Cardiac muscle cell (in vitro differentiated cells and primary cell): Measurements from ENCODE around the gene BDKRB1. TPM values are rescaled to one million over a fixed set of nuclear protein-coding genes. Genes with fewer than 3 reads are reported as not detected.

Experiments used
- DNase-seq, 2 donors: peaks; one replicate each; pipeline versions ENCODE4 v3.0.0 to v3.0.0-alpha.2; 2010 to 2017; ENCODE audit warnings: low read depth in 1 of 2, low spot score in 1 of 2
- H3K27ac ChIP-seq: fragments of 200-600 bp; sonication (generic); 2 replicates; pipeline ENCODE4 v1.5.1; 2016
- H3K27me3 ChIP-seq: fragments of 200-600 bp; sonication (generic); 2 replicates; pipeline ENCODE4 v1.6.0; 2016; ENCODE audit warnings: control low read depth
- H3K36me3 ChIP-seq: fragments of 200-600 bp; sonication (generic); 2 replicates; pipeline ENCODE4 v1.5.1; 2016; ENCODE audit warnings: control low read depth
- H3K4me1 ChIP-seq: fragments of 200-600 bp; sonication (generic); 2 replicates; pipeline ENCODE4 v1.8.1; 2017; ENCODE audit warnings: low read depth, mild to moderate bottlenecking, mixed run types
- H3K4me3 ChIP-seq: fragments of 200-600 bp; sonication (generic); 2 replicates; pipeline ENCODE4 v1.5.1; 2016; ENCODE audit warnings: mild to moderate bottlenecking
- H3K9me3 ChIP-seq: fragments of 200-600 bp; sonication (generic); 2 replicates; pipeline ENCODE4 v1.5.1; 2017; ENCODE audit warnings: low read depth, mild to moderate bottlenecking, control low read depth
- CTCF ChIP-seq: IDR thresholded peaks from 2 replicates; pipeline ENCODE4 v1.5.1; 2012; ENCODE audit warnings: low read depth, mild to moderate bottlenecking, low read length
- polyA plus RNA-seq: library from polyadenylated mRNA; unstranded; fragments of >200 nt; fragmentation: Nextera tagmentation; extraction: Ambion mirVana; gene quantifications from 2 replicates; pipeline ENCODE4 v1.2.1, GENCODE V29; 2016
- total RNA-seq: library from RNA; depleted of rRNA; stranded (reverse); fragments of >200 nt; gene quantifications from 2 replicates; pipeline ENCODE4 v1.2.3, GENCODE V29; 2016

Gene BDKRB1
- total and polyA plus RNA-seq, 2 experiments from 2014 or later = 0.09 TPM; not detected in 1

GRCh38 chr14:96246539-96246847 lies 9.5 kb upstream of the BDKRB1 start:
- peak in 1 of 2 donors; percentile 96 for DNase-seq
- TF ChIP-seq CTCF = no peak
- Histone ChIP-seq H3K4me3 (no peak overlapping the region), H3K4me1 (no peaks in the 10 kb centered on the region), H3K27ac (no peak overlapping the region), H3K9me3 (no peaks in the 10 kb centered on the region), H3K27me3 (no peaks in the 10 kb centered on the region), H3K36me3 (no peaks in the 10 kb centered on the region)

- no peak for TF ChIP-seq CTCF
- no peaks in the 10 kb centered on the region for H3K27me3 ChIP-seq
- no peak overlapping the region for H3K4me3 ChIP-seq
- H3K36me3 ChIP-seq = no peaks in the 10 kb centered on the region
- no peak for DNase-seq
- no peak overlapping the region for H3K27ac ChIP-seq
- no peaks in the 10 kb centered on the region for H3K9me3 ChIP-seq
- no peaks in the 10 kb centered on the region for H3K4me1 ChIP-seq
Observed at GRCh38 chr14:96247031-96247430, 9.0 kb upstream of the BDKRB1 start.

- Histone ChIP-seq H3K4me1 (no peaks in the 10 kb centered on the region), H3K4me3 (no peak overlapping the region), H3K27ac (no peak overlapping the region), H3K36me3 (no peaks in the 10 kb centered on the region), H3K27me3 (no peaks in the 10 kb centered on the region), H3K9me3 (no peaks in the 10 kb centered on the region)
- TF ChIP-seq CTCF = no peak
- DNase-seq = peak in 1 of 2 donors; percentile 94
Observed at GRCh38 chr14:96249029-96249428, 7.0 kb upstream of the BDKRB1 start.

- TF ChIP-seq CTCF = no peak
- no peak overlapping the region for H3K27ac ChIP-seq
- H3K9me3 ChIP-seq = no peaks in the 10 kb centered on the region
- H3K4me3 ChIP-seq = no peak overlapping the region
- DNase-seq = no peak
- peaks cover 5% of the 10 kb centered on the region for H3K4me1 ChIP-seq
- no peaks in the 10 kb centered on the region for H3K27me3 ChIP-seq
- no peaks in the 10 kb centered on the region for H3K36me3 ChIP-seq
Observed at GRCh38 chr14:96250485-96250884, 5.5 kb upstream of the BDKRB1 start.

- peaks cover 7% of the 10 kb centered on the region for H3K4me1 ChIP-seq
- no peak for TF ChIP-seq CTCF
Observed at GRCh38 chr14:96251656-96252155, 4.3 kb upstream of the BDKRB1 start.

More at GRCh38 chr14:96251656-96252155, 4.3 kb upstream of the BDKRB1 start:
- no peak for DNase-seq
- no peaks in the 10 kb centered on the region for H3K27me3 ChIP-seq
- no peaks in the 10 kb centered on the region for H3K36me3 ChIP-seq
- no peak overlapping the region for H3K27ac ChIP-seq
- H3K9me3 ChIP-seq = no peaks in the 10 kb centered on the region
- H3K4me3 ChIP-seq = no peak overlapping the region
